HepG2 (cell line): ENCODE measurements around the gene SIGLEC15. TPM values are rescaled to one million over a fixed set of nuclear protein-coding genes. Genes with fewer than 3 reads are reported as not detected.

Experiments used
- ATAC-seq: fragments of 200-7000 bp; cut with Tn5 transposase; 3 replicates; pipeline ENCODE4 v1.9.1; 2020; ENCODE audit warnings: mild to moderate bottlenecking, moderate library complexity
- BruUV-seq: library from RNA; stranded (reverse); fragments of 400-500 nt; replicated peaks from 2 replicates; lab custom pipeline; 2021; lab: Mats Ljungman, UMichigan
- CTCF ChIA-PET: fragments of 300-600 bp; formaldehyde crosslinking; extraction: SDS; loops from one replicate; lab custom pipeline; 2021; ENCODE audit warnings: low total read pairs, inconsistent platforms, low intra/inter-chr PET ratio; lab: Yijun Ruan, JAX
- POLR2A ChIA-PET: fragments of 350-600 bp; sonication (Branson Sonifier 250); formaldehyde crosslinking; loops from one replicate; lab custom pipeline; 2020; ENCODE audit warnings: antibody characterized with exemption, inconsistent platforms; lab: Yijun Ruan, JAX
- DNase-seq: peaks from one replicate; pipeline ENCODE4 v3.0.0-alpha.2; 2015; ENCODE audit warnings: low spot score
- FAIRE-seq: peaks from 3 replicates; lab custom pipeline; 2011; peaks lifted over from hg19 to GRCh38; lab: Jason Lieb, UNC
- H2AFZ ChIP-seq: one replicate; pipeline ENCODE4 v1.6.1; 2011; ENCODE audit warnings: low read length, inconsistent platforms
- H3K27ac ChIP-seq: fragments of 300-600 bp; 3 replicates; pipeline ENCODE4 v1.8.0; 2011; ENCODE audit warnings: mixed run types, mild to moderate bottlenecking, mixed read lengths, low read length, inconsistent platforms; ENCODE audit not compliant: insufficient read depth; ENCODE audit errors: extremely low read length
- H3K27me3 ChIP-seq, 2 experiments: fragments of 200-600 bp in 1 of 2; 2 replicates in 1 of 2; 3 replicates in 1 of 2; pipeline versions ENCODE4 v1.6.0 to v1.8.0; 2011; ENCODE audit warnings: low read length in 2 of 2, mild to moderate bottlenecking in 2 of 2, moderate library complexity in 2 of 2, inconsistent platforms in 1 of 2; ENCODE audit not compliant: insufficient read depth in 2 of 2, control insufficient read depth in 1 of 2
- H3K36me3 ChIP-seq, 2 experiments: fragments of 200-600 bp in 1 of 2; replicated peaks in 1 of 2; 2 replicates in 1 of 2; 3 replicates in 1 of 2; pipeline versions ENCODE4 v1.5.1 to v1.8.0; 2011; ENCODE audit warnings: low read length in 2 of 2, inconsistent platforms in 1 of 2; ENCODE audit not compliant: insufficient read depth in 2 of 2, control insufficient read depth in 1 of 2
- H3K4me1 ChIP-seq: 2 replicates; pipeline ENCODE4 v1.5.1; 2012; ENCODE audit warnings: low read length, inconsistent platforms; ENCODE audit not compliant: insufficient read depth
- H3K4me2 ChIP-seq: 2 replicates; pipeline ENCODE4 v1.6.0; 2011; ENCODE audit warnings: low read depth, low read length, inconsistent platforms
- H3K4me3 ChIP-seq, 3 experiments: fragments of 200-600 bp in 1 of 3; sonication (generic), shearing (Covaris generic) in 1 of 3; replicated peaks in 1 of 3; 2 replicates each; pipeline ENCODE4 v1.5.1; 2011 to 2016; ENCODE audit warnings: low read length in 3 of 3, inconsistent platforms in 2 of 3, low read depth in 2 of 3, mild to moderate bottlenecking in 2 of 3, control low read depth in 1 of 3, mixed read lengths in 1 of 3; ENCODE audit not compliant: insufficient read depth in 1 of 3
- H3K79me2 ChIP-seq: one replicate; pipeline ENCODE4 v1.6.1; 2011; ENCODE audit warnings: low read length, inconsistent platforms; ENCODE audit not compliant: insufficient read depth
- H3K9ac ChIP-seq: 2 replicates; pipeline ENCODE4 v1.6.0; 2011; ENCODE audit warnings: mild to moderate bottlenecking, low read depth, low read length, inconsistent platforms; ENCODE audit not compliant: insufficient read depth
- H3K9me3 ChIP-seq: 2 replicates; pipeline ENCODE4 v1.5.1; 2012; ENCODE audit warnings: mild to moderate bottlenecking, low read length
- H4K20me1 ChIP-seq: 2 replicates; pipeline ENCODE4 v1.6.0; 2011; ENCODE audit warnings: inconsistent platforms, mild to moderate bottlenecking, low read length, moderate library complexity; ENCODE audit not compliant: insufficient read depth
- CC2D1A ChIP-seq: sonication (generic); formaldehyde crosslinking; IDR thresholded peaks from 2 replicates; pipeline ENCODE4 v1.8.1; 2023; ENCODE audit warnings: mild to moderate bottlenecking, missing genetic modification reagents
- GABPB1 ChIP-seq: IDR thresholded peaks from 2 replicates; pipeline ENCODE4 v1.6.1; 2016; ENCODE audit warnings: mild to moderate bottlenecking, missing genetic modification reagents, moderate library complexity, missing compliant biosample characterization
- HDAC2 ChIP-seq: sonication (generic); formaldehyde crosslinking; IDR thresholded peaks from 2 replicates; pipeline ENCODE4 v1.4.0; 2020; ENCODE audit warnings: missing genetic modification reagents
- HES4 ChIP-seq: sonication (generic); formaldehyde crosslinking; IDR thresholded peaks from 2 replicates; pipeline ENCODE4 v1.9.0; 2021; ENCODE audit warnings: mild to moderate bottlenecking, missing genetic modification reagents, borderline replicate concordance
- HNRNPL ChIP-seq: fragments of 200-400 bp; formaldehyde crosslinking; IDR thresholded peaks from 2 replicates; pipeline ENCODE4 v1.6.1; 2017; ENCODE audit warnings: mild to moderate bottlenecking, low read depth, low read length
- MYPOP ChIP-seq: sonication (generic); formaldehyde crosslinking; IDR thresholded peaks from 2 replicates; pipeline ENCODE4 v1.8.1; 2023; ENCODE audit warnings: mild to moderate bottlenecking, moderate library complexity, missing genetic modification reagents
- SP140L ChIP-seq: sonication (generic); formaldehyde crosslinking; IDR thresholded peaks from 2 replicates; pipeline ENCODE4 v1.4.0; 2020; ENCODE audit warnings: missing genetic modification reagents, borderline replicate concordance
- TCF12 ChIP-seq, 2 experiments: fragments of 450-650 bp in 1 of 2; sonication (generic) in 1 of 2; formaldehyde crosslinking in 1 of 2; IDR thresholded peaks; 2 replicates each; pipeline versions ENCODE4 v1.6.1 to v1.8.0; 2017 to 2022; ENCODE audit warnings: antibody characterized with exemption in 1 of 2, mild to moderate bottlenecking in 1 of 2, missing genetic modification reagents in 1 of 2, moderate library complexity in 1 of 2
- TEAD3 ChIP-seq: optimal IDR thresholded peaks from 2 replicates; pipeline ENCODE3; 2016; ENCODE audit warnings: borderline replicate concordance
- ZFY ChIP-seq: sonication (generic); formaldehyde crosslinking; IDR thresholded peaks from 2 replicates; pipeline ENCODE4 v1.4.0; 2020; ENCODE audit warnings: missing genetic modification reagents
- ZNF142 ChIP-seq: sonication (generic); formaldehyde crosslinking; IDR thresholded peaks from 2 replicates; pipeline ENCODE4 v1.4.0; 2020; ENCODE audit warnings: missing genetic modification reagents
- ZNF224 ChIP-seq: sonication (generic); formaldehyde crosslinking; IDR thresholded peaks from 2 replicates; pipeline ENCODE4 v1.5.0; 2020; ENCODE audit warnings: mild to moderate bottlenecking, missing genetic modification reagents
- ZNF274 ChIP-seq: sonication (generic); formaldehyde crosslinking; IDR thresholded peaks from 2 replicates; pipeline ENCODE4 v1.5.1; 2020; ENCODE audit warnings: mild to moderate bottlenecking, missing genetic modification reagents
- ZNF3 ChIP-seq: IDR thresholded peaks from 2 replicates; pipeline ENCODE4 v1.7.0; 2017; ENCODE audit warnings: inconsistent platforms
- ZNF674 ChIP-seq: sonication (generic); formaldehyde crosslinking; IDR thresholded peaks from 2 replicates; pipeline ENCODE4 v1.5.0; 2020; ENCODE audit warnings: low read depth, mild to moderate bottlenecking, missing genetic modification reagents
- ZNF704 ChIP-seq: sonication (generic); formaldehyde crosslinking; IDR thresholded peaks from 2 replicates; pipeline ENCODE4 v1.8.1; 2023; ENCODE audit warnings: mild to moderate bottlenecking, inconsistent platforms, moderate library complexity, missing genetic modification reagents, borderline replicate concordance
- ZSCAN5A ChIP-seq: sonication (generic); formaldehyde crosslinking; IDR thresholded peaks from 2 replicates; pipeline ENCODE4 v1.8.0; 2022; ENCODE audit warnings: mild to moderate bottlenecking, missing genetic modification reagents, borderline replicate concordance
- WGBS: methylation state at CpG from one replicate; pipeline ENCODE4 v1.1.6; 2017; ENCODE audit warnings: low lambda C conversion rate; 5-methylcytosine and 5-hydroxymethylcytosine counted together
- in situ Hi-C: cut with HindIII; loops from 2 replicates; pipeline ENCODE4 v1.10.0; 2017; ENCODE audit warnings: low pct_unique_long_range_greater_than_20kb; ENCODE audit not compliant: extremely low pct_ligation_motif_present
- intact Hi-C: fragments of 100-400 bp; cut with micrococcal nuclease; formaldehyde crosslinking; loops from one replicate; pipeline ENCODE4 v1.10.0; 2022; ENCODE audit not compliant: unreplicated experiment
- polyA plus RNA-seq, 8 experiments: library from polyadenylated mRNA; depleted of rRNA in 3 of 8; stranded (reverse) in 7 of 8; unstranded in 1 of 8; fragments of >200 nt; fragmentation: Illumina TruSeq in 4 of 8; extraction: Trizol in 4 of 8; gene quantifications; 2 replicates each; pipeline versions ENCODE4 v1.2.1 to v1.2.3, GENCODE V29; 2011 to 2016; ENCODE audit warnings: low read depth in 4 of 8, missing spikeins in 1 of 8, mixed read lengths in 1 of 8; ENCODE audit not compliant: insufficient read depth in 1 of 8
- total RNA-seq, 5 experiments: library from RNA; depleted of rRNA; stranded (reverse); fragments of >200 nt; fragmentation: Illumina TruSeq; extraction: Trizol; gene quantifications; 2 replicates each; pipeline ENCODE4 v1.2.3, GENCODE V29; 2016; ENCODE audit warnings: low read depth in 1 of 5

The SIGLEC15 gene
- total and polyA plus RNA-seq, 2 of the 13 experiments (the other 11 are each of a cell fraction or from before 2014, with no cell fraction given) = not detected

GRCh38 chr18:45777393-45777792, 48.1 kb upstream of the SIGLEC15 start:
- no peak overlapping the region for H3K4me2 ChIP-seq
- H3K79me2 ChIP-seq = no peaks in the 10 kb centered on the region
- no peak overlapping the region for H3K4me3 ChIP-seq
- no peak overlapping the region for H3K27ac ChIP-seq
- FAIRE-seq (no peak), DNase-seq (no peak), ATAC-seq (no peak)
- H3K9ac ChIP-seq = no peak overlapping the region
- H3K27me3 ChIP-seq = no peaks in the 10 kb centered on the region; a peak in 1 of 5 replicates
- H3K4me1 ChIP-seq = no peaks in the 10 kb centered on the region
- no TSS peak for BruUV-seq
- no peak overlapping the region for H2AFZ ChIP-seq
- intact Hi-C loops = no loop called here
- H3K36me3 ChIP-seq = no peaks in the 10 kb centered on the region
- ChIA-PET CTCF (no interaction called here), POLR2A (no interaction called here)
- in situ Hi-C loops = no loop called here
- H4K20me1 ChIP-seq = no peaks in the 10 kb centered on the region
- H3K9me3 ChIP-seq = no peaks in the 10 kb centered on the region
- WGBS = 3% methylated on average over 1 of the region's 1 CpG
- TF ChIP-seq HDAC2 (CRISPR knock-in tag) (no peak), ZNF704 (CRISPR knock-in tag) (no peak), TCF12 (IDR thresholded peaks at IDR 0.05) (no peak), TCF12 (CRISPR knock-in tag; IDR thresholded peaks at IDR 0.05) (no peak), TEAD3 (CRISPR knock-in tag) (no peak), ZNF142 (CRISPR knock-in tag) (no peak), HES4 (no peak), ZSCAN5A (CRISPR knock-in tag) (no peak), CC2D1A (CRISPR knock-in tag) (no peak), MYPOP (CRISPR knock-in tag) (no peak), ZFY (CRISPR knock-in tag) (no peak), ZNF224 (no peak), ZNF274 (no peak), HNRNPL (no peak), ZNF674 (CRISPR knock-in tag) (no peak), ZNF3 (CRISPR knock-in tag) (no peak), GABPB1 (CRISPR knock-in tag) (no peak), SP140L (CRISPR knock-in tag) (no peak)
